ENCODE data around the gene RNF39.

Gene RNF39

DNA sequence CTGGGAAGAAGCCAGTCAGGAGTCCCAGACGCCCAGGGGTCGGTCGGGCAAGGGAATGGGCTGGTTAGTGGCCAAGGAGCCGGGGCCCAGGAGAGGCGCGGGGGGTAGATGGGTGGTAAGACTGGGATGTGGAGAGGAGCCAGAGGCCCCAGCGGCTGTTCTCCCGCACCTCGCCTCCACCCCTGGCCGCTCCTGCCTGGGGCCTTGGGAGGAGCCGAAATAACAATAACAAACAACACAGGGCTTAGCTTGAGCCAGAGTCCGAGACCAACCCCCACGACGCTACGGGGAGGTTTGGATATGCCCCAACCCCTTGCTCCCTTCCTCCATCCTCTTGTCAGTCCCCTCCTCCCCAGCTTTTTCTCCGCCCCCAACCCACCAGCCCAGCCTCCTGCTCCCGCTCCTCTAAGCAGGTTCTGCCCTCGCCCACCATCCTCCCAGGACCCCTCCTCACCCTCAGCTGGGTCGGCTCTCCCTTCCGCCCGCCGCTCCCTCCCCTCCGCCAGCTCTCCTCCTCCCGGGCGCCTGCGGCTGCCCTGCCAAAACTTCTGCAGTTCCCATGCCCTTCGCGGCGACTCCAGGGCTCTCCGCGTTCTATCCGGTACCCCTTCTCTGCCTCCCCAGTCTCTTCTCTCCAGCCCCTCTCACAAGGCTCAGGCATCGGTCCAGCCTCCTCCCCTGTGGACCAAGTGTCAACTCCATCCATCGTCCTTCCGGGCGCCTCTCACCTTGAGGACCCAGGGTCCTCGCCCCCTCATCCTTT lies 1.1 kb downstream of the RNF39 start:
- TF ChIP-seq, protein P1, sequence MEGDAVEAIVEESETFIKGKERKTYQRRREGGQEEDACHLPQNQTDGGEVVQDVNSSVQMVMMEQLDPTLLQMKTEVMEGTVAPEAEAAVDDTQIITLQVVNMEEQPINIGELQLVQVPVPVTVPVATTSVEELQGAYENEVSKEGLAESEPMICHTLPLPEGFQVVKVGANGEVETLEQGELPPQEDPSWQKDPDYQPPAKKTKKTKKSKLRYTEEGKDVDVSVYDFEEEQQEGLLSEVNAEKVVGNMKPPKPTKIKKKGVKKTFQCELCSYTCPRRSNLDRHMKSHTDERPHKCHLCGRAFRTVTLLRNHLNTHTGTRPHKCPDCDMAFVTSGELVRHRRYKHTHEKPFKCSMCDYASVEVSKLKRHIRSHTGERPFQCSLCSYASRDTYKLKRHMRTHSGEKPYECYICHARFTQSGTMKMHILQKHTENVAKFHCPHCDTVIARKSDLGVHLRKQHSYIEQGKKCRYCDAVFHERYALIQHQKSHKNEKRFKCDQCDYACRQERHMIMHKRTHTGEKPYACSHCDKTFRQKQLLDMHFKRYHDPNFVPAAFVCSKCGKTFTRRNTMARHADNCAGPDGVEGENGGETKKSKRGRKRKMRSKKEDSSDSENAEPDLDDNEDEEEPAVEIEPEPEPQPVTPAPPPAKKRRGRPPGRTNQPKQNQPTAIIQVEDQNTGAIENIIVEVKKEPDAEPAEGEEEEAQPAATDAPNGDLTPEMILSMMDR (conservative IDR thresholded peaks at IDR 0.05; ENCODE audit: control insufficient read depth, insufficient read depth, low read depth, low read length), result no peak
- no peak for DNase-seq (ENCODE audit: low read depth)
- no peak overlapping the region for H3K4me3 ChIP-seq (ENCODE audit: control insufficient read depth, low read depth, low read length)

DNA sequence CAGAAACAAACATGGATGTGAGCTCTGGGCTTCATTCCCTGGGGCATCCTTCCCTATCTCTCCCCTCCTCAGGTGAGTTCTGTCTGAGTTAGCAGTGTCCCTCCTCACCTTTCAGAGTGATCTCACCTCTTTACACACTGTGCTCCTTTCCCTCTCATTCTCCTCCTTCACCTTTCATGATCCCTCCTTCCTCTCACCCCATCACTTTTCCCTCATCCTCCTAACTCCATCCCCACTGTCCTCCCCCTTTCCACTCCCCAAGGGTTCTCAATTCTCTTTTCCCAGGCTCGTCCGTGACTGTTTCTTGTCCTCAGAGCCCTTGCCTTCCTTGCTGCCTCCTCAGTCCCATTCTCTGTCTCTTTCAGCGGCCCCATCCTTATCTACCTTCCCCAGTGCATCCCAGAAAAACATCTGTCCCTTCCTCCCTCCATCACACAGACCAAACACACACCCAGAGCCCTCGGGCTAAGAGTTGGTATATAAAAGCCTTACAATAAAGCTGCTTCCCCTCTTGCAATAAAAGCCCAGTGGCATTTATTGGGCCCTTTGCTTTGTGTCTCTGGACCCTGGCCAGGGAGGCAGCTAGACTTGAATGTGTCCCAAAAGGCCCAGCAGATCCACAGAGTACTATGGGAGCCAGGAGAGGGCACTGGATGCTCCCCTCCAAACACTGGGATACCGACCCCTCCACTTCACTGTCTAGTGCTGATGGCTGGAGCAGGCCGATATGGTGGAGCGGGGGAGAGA lies 1.9 kb downstream of the RNF39 start:
- DNase-seq (ENCODE audit: low read depth), result no peak
- no peak overlapping the region for H3K4me3 ChIP-seq (ENCODE audit: control insufficient read depth, low read depth, low read length)
- TF ChIP-seq, protein P1 (conservative IDR thresholded peaks at IDR 0.05; ENCODE audit: control insufficient read depth, insufficient read depth, low read depth, low read length), result no peak

DNA sequence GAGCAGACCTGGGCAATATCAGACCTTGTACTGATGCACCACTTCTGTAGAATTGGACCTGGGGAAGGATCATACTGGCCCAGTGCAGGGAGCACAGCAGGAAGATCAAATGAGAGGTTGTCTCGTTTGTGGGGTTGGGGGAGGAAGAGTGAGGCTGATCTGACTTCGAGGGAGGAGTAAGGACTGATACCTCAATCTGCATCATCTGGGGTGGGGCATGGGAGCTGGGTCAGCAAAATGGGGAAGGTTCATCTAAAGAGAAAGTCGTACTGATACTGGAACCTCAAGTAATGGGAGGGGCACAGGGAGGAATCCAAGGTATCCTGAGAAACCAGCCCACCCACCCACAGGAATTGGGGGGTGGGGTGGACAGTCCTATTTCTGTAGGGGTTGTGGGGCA lies 3.7 kb downstream of the RNF39 start:
- TF ChIP-seq, protein P1 (conservative IDR thresholded peaks at IDR 0.05; ENCODE audit: control insufficient read depth, insufficient read depth, low read depth, low read length), result no peak
- H3K4me3 ChIP-seq (ENCODE audit: control insufficient read depth, low read depth, low read length), result no peak overlapping the region
- no peak for DNase-seq (ENCODE audit: low read depth)

DNA sequence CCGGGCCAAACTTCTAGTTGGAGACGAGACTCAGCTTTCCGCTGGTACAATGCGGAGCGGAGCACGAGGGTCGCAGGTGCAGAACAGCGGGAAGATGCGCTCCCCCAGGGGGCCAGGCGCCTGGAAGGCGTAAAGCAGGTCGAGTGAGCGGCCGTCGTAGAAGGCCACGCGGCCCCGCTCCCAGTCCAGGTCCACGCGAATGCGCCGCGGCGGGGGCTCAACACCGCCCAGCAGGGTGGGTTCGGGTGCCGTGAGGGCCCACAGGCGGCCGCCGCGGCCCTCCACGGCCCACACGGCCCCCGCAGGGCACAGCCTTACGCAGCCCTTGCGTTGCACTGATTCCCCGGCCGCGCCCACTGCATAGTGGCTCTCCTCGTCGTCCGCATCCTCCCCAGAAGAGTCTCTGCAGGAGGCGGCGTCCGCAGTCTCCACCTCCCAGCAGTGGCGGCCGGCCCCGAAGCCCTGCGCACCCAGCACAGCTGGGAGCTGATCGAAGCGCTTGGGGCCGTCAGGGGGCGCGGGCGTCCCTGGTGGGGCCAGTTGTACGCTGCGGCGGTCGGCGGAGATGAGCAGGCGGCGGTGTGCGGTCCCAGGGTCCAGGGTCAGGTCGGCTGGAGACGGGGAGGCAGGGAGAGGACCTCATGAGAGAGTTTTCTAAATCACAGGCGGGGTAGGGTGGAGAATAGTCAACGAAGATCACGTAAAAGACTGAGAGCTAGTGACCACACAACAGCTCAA lies 4.3 kb downstream of the RNF39 start:
- TF ChIP-seq, protein P1 (conservative IDR thresholded peaks at IDR 0.05; ENCODE audit: control insufficient read depth, insufficient read depth, low read depth, low read length), result no peak
- peak; percentile 47 for DNase-seq (ENCODE audit: low read depth)
- H3K4me3 ChIP-seq (ENCODE audit: control insufficient read depth, low read depth, low read length), result no peak overlapping the region

DNA sequence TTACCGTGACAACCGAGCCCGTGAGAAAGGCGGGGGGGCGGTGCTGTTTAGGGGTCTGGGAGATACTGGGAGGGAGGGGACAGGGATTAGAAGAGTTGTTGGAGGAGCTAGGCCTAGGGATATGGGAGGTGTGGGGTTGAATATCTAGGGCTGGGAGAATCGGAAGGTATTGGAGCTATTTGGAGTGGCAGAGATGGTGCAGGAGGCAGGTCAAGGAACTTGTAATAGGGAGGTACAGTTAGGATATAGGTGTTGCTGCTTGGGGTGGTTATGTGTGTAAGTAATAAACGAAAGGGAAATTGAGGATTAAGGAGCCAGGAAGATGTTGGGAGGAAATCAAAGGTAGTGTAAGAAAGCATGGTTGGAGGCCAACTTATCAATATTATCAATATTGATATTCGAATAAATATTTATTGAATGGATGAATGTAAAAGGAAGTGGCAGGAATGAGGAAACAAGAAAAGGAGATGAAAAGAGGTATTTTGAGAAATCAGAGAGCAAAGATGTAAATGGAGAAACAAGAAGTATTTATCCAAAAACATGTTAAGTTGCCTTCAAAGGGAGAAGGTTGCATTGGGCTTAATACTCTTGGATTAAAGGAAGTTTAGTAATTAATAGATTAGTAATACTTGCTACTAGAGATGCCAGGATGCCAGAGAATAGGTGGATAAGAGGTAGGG lies 8.0 kb downstream of the RNF39 start:
- no peak for DNase-seq (ENCODE audit: low read depth)
- H3K4me3 ChIP-seq (ENCODE audit: control insufficient read depth, low read depth, low read length), result peak overlapping the region; percentile 93
- TF ChIP-seq, protein P1 (conservative IDR thresholded peaks at IDR 0.05; ENCODE audit: control insufficient read depth, insufficient read depth, low read depth, low read length), result no peak

Data from fibroblast of mammary gland (primary cell).